H9 (cell line): ENCODE data around the gene RCAN3. TPM values are rescaled to one million over a fixed set of nuclear protein-coding genes. Genes with fewer than 3 reads are reported as not detected.

Experiments
- DNase-seq: peaks from one replicate; pipeline ENCODE4 v3.0.0-alpha.2; 2017
- H2AFZ ChIP-seq: one replicate; pipeline ENCODE4 v1.6.1; 2013; ENCODE audit warnings: mild to moderate bottlenecking, low read length, control low read depth, moderate library complexity
- H2AK5ac ChIP-seq: 2 replicates; pipeline ENCODE4 v1.6.1; 2013; ENCODE audit warnings: low read length, control low read depth, mixed read lengths; ENCODE audit not compliant: insufficient read length
- H2BK120ac ChIP-seq: one replicate; pipeline ENCODE4 v1.6.1; 2013; ENCODE audit warnings: low read depth, mild to moderate bottlenecking, low read length, control low read depth, inconsistent platforms; ENCODE audit not compliant: poor library complexity, severe bottlenecking
- H2BK12ac ChIP-seq: 2 replicates; pipeline ENCODE4 v1.6.1; 2013; ENCODE audit warnings: low read length, control low read depth, mixed read lengths, low read depth; ENCODE audit not compliant: insufficient read length
- H2BK15ac ChIP-seq: 2 replicates; pipeline ENCODE4 v1.6.1; 2013; ENCODE audit warnings: low read depth, low read length, control low read depth
- H2BK20ac ChIP-seq: one replicate; pipeline ENCODE4 v1.6.1; 2013; ENCODE audit warnings: low read depth, mild to moderate bottlenecking, low read length, control low read depth, inconsistent platforms; ENCODE audit not compliant: poor library complexity, severe bottlenecking
- H2BK5ac ChIP-seq: 2 replicates; pipeline ENCODE4 v1.6.1; 2013; ENCODE audit warnings: low read length, control low read depth, mixed read lengths; ENCODE audit not compliant: insufficient read length
- H3K14ac ChIP-seq: 2 replicates; pipeline ENCODE4 v1.6.1; 2013; ENCODE audit warnings: low read length, control low read depth; ENCODE audit not compliant: insufficient read depth
- H3K18ac ChIP-seq: 2 replicates; pipeline ENCODE4 v1.6.1; 2013; ENCODE audit warnings: low read depth, mild to moderate bottlenecking, mixed read lengths, low read length, control low read depth; ENCODE audit not compliant: insufficient read length
- H3K23ac ChIP-seq: 2 replicates; pipeline ENCODE4 v1.6.1; 2013; ENCODE audit warnings: low read length, control low read depth, mixed read lengths, low read depth; ENCODE audit not compliant: insufficient read length
- H3K23me2 ChIP-seq: 2 replicates; pipeline ENCODE4 v1.6.1; 2013; ENCODE audit warnings: low read depth, mild to moderate bottlenecking, mixed read lengths, low read length, control low read depth; ENCODE audit not compliant: insufficient read length, poor library complexity, severe bottlenecking
- H3K27ac ChIP-seq: 2 replicates; pipeline ENCODE4 v1.5.1; 2013; ENCODE audit warnings: low read length, control low read depth, mixed read lengths, low read depth; ENCODE audit not compliant: insufficient read length
- H3K27me3 ChIP-seq: 2 replicates; pipeline ENCODE4 v1.6.1; 2013; ENCODE audit warnings: low read length, control low read depth, inconsistent platforms; ENCODE audit not compliant: insufficient read depth
- H3K4ac ChIP-seq: 2 replicates; pipeline ENCODE4 v1.6.1; 2013; ENCODE audit warnings: low read depth, mild to moderate bottlenecking, control low read depth, inconsistent platforms, low read length, moderate library complexity
- H3K4me1 ChIP-seq: 2 replicates; pipeline ENCODE4 v1.6.1; 2013; ENCODE audit warnings: low read length, control low read depth, inconsistent platforms; ENCODE audit not compliant: insufficient read depth
- H3K4me2 ChIP-seq: 2 replicates; pipeline ENCODE4 v1.6.1; 2013; ENCODE audit warnings: low read length, control low read depth, mixed read lengths; ENCODE audit not compliant: insufficient read length, insufficient read depth
- H3K56ac ChIP-seq: 2 replicates; pipeline ENCODE4 v1.6.1; 2013; ENCODE audit warnings: low read depth, mild to moderate bottlenecking, mixed read lengths, low read length, control low read depth; ENCODE audit not compliant: insufficient read length
- H3K79me1 ChIP-seq: 2 replicates; pipeline ENCODE4 v1.6.1; 2013; ENCODE audit warnings: low read depth, mild to moderate bottlenecking, moderate library complexity, low read length, control low read depth, inconsistent platforms; ENCODE audit not compliant: insufficient read depth, poor library complexity, severe bottlenecking
- H3K79me2 ChIP-seq: 2 replicates; pipeline ENCODE4 v1.6.1; 2013; ENCODE audit warnings: low read length, control low read depth, inconsistent platforms; ENCODE audit not compliant: insufficient read depth
- H3K9ac ChIP-seq: 2 replicates; pipeline ENCODE4 v1.6.1; 2013; ENCODE audit warnings: low read length, control low read depth, mixed read lengths; ENCODE audit not compliant: insufficient read length; ENCODE audit errors: extremely low read depth
- H3K9me3 ChIP-seq: one replicate; pipeline ENCODE4 v1.6.1; 2013; ENCODE audit warnings: low read depth, low read length, inconsistent platforms; ENCODE audit not compliant: control insufficient read depth
- H3T11ph ChIP-seq: one replicate; pipeline ENCODE4 v1.6.1; 2013; ENCODE audit warnings: mild to moderate bottlenecking, low read length, control low read depth, inconsistent platforms
- H4K20me1 ChIP-seq: one replicate; pipeline ENCODE4 v1.6.1; 2013; ENCODE audit not compliant: control insufficient read depth, insufficient read length, insufficient read depth
- H4K5ac ChIP-seq: 2 replicates; pipeline ENCODE4 v1.6.1; 2013; ENCODE audit warnings: low read depth, mild to moderate bottlenecking, mixed read lengths, low read length, control low read depth; ENCODE audit not compliant: insufficient read length
- H4K8ac ChIP-seq: replicated peaks from 2 replicates; pipeline ENCODE4 v1.6.1; 2013; ENCODE audit warnings: low read length, control low read depth, mixed read lengths, low read depth; ENCODE audit not compliant: insufficient read length
- H4K91ac ChIP-seq: 2 replicates; pipeline ENCODE4 v1.6.1; 2013; ENCODE audit warnings: low read depth, mild to moderate bottlenecking, moderate library complexity, mixed read lengths, low read length, control low read depth; ENCODE audit not compliant: insufficient read length
- H3K27ac Mint-ChIP-seq, 3 experiments: 2 replicates in 2 of 3; 3 replicates in 1 of 3; pipeline ENCODE4 v1.8.0; 2020 to 2021; ENCODE audit warnings: mixed read lengths in 3 of 3, mild to moderate bottlenecking in 1 of 3, moderate library complexity in 1 of 3
- H3K27me3 Mint-ChIP-seq: 2 replicates; pipeline ENCODE4 v1.8.0; 2021; ENCODE audit warnings: low read depth, mild to moderate bottlenecking, moderate library complexity, mixed read lengths
- H3K36me3 Mint-ChIP-seq, 3 experiments: 2 replicates in 2 of 3; 3 replicates in 1 of 3; pipeline ENCODE4 v1.8.0; 2020 to 2021; ENCODE audit warnings: low read depth in 3 of 3, mixed read lengths in 3 of 3; ENCODE audit not compliant: insufficient read depth in 1 of 3
- H3K4me1 Mint-ChIP-seq, 2 experiments: 2 replicates each; pipeline ENCODE4 v1.8.0; 2020; ENCODE audit warnings: mixed read lengths in 2 of 2
- H3K4me3 Mint-ChIP-seq, 2 experiments: 2 replicates in 1 of 2; 3 replicates in 1 of 2; pipeline ENCODE4 v1.8.0; 2020 to 2021; ENCODE audit warnings: mild to moderate bottlenecking in 2 of 2, mixed read lengths in 2 of 2, moderate library complexity in 1 of 2
- H3K9me3 Mint-ChIP-seq, 2 experiments: 2 replicates in 1 of 2; 3 replicates in 1 of 2; pipeline ENCODE4 v1.8.0; 2020; ENCODE audit warnings: mild to moderate bottlenecking in 2 of 2, mixed read lengths in 2 of 2, moderate library complexity in 1 of 2
- CTCF ChIP-seq: fragments of 200-600 bp; sonication (generic); conservative IDR thresholded peaks from 3 replicates; pipeline ENCODE4 v1.8.0; 2021; ENCODE audit warnings: antibody characterized with exemption, mild to moderate bottlenecking
- WGBS: extraction: QIAGEN DNeasy Blood & Tissue Kit; methylation state at CpG from one replicate; pipeline ENCODE4 v1.1.7; 2013; ENCODE audit warnings: missing lambda C conversion rate, low lambda C conversion rate, mixed read lengths; ENCODE audit not compliant: insufficient read length; ENCODE audit errors: extremely low coverage; 5-methylcytosine and 5-hydroxymethylcytosine counted together
- total RNA-seq: library from RNA; stranded (reverse); gene quantifications from 2 replicates; pipeline ENCODE4 v1.2.1, GENCODE V29; 2021

RCAN3 gene
- total RNA-seq, 1 experiment from 2014 or later = 13.0 TPM

GRCh38 chr1:24503870-24504523 lies 1.4 kb downstream of the RCAN3 start:
- Histone ChIP-seq H3K4ac (no peak overlapping the region), H3K9ac (no peak overlapping the region), H2BK120ac (no peak overlapping the region), H3T11ph (no peak overlapping the region), H4K20me1 (no peaks in the 10 kb centered on the region), H2AFZ (no peak overlapping the region), H3K4me1 (peaks cover 6% of the 10 kb centered on the region; the same call in 1 of the 2 replicates), H2BK15ac (no peak overlapping the region), H4K91ac (no peak overlapping the region), H3K79me1 (no peaks in the 10 kb centered on the region), H3K4me2 (peak overlapping the region; percentile 71), H3K23ac (no peak overlapping the region), H2AK5ac (no peak overlapping the region), H3K18ac (no peak overlapping the region), H3K79me2 (no peaks in the 10 kb centered on the region), H3K27me3 (no peaks in the 10 kb centered on the region), H3K27ac (no peak overlapping the region), H4K5ac (no peak overlapping the region), H3K56ac (no peak overlapping the region), H4K8ac (no peak overlapping the region), H2BK12ac (no peak overlapping the region), H2BK20ac (no peak overlapping the region), H3K23me2 (peaks cover 9% of the 10 kb centered on the region), H3K14ac (no peak overlapping the region), H3K9me3 (no peaks in the 10 kb centered on the region), H2BK5ac (no peak overlapping the region)
- no peak for TF ChIP-seq CTCF
- H3K27ac Mint-ChIP-seq = peak overlapping the region in 1 of 3 experiments; percentile 20; a peak in 1 of 7 replicates
- peak overlapping the region; percentile 82 to 95 for H3K4me3 Mint-ChIP-seq
- H3K27me3 Mint-ChIP-seq = peaks cover 4% of the 10 kb centered on the region
- DNase-seq = no peak
- no CpG with 5 or more reads among the region's 7 CpGs for WGBS
- no peaks in the 10 kb centered on the region for H3K9me3 Mint-ChIP-seq
- H3K36me3 Mint-ChIP-seq = no peaks in the 10 kb centered on the region; a peak in 1 of 7 replicates
- peaks cover 55 to 61% of the 10 kb centered on the region in 2 experiments for H3K4me1 Mint-ChIP-seq
